Right lobe of liver (tissue), 6 donors: Measurements from ENCODE around the gene SLC39A7. TPM values are rescaled to one million over a fixed set of nuclear protein-coding genes. Genes with fewer than 3 reads are reported as not detected.
A peak's percentile ranks its signal among the peaks of the same experiment; 100 is the strongest.

ENCODE experiments used
- ATAC-seq, 4 donors: fragments of 200-7000 bp; cut with Tn5 transposase; one replicate each; pipeline ENCODE4 v1.9.1; 2020; ENCODE audit warnings: mild to moderate bottlenecking in 4 of 4, moderate library complexity in 4 of 4
- DNase-seq, 3 donors: peaks; one replicate each; pipeline ENCODE4 v3.0.0-alpha.2; 2020
- H3K27ac ChIP-seq, 3 donors: fragments of 200-600 bp; one replicate each; pipeline ENCODE4 v1.8.0; 2022
- H3K27me3 ChIP-seq, 2 donors: fragments of 200-600 bp; one replicate each; pipeline ENCODE4 v1.8.0; 2022
- H3K36me3 ChIP-seq, 4 donors: fragments of 200-600 bp; sonication (generic) in 1 of 4; one replicate each; pipeline versions ENCODE4 v1.5.1 to v1.8.0; 2017 to 2022; ENCODE audit warnings: control low read depth in 1 of 4
- H3K4me1 ChIP-seq, 4 donors: fragments of 200-600 bp; sonication (generic) in 1 of 4; one replicate each; pipeline versions ENCODE4 v1.5.1 to v1.8.0; 2017 to 2022; ENCODE audit warnings: control low read depth in 1 of 4
- H3K4me3 ChIP-seq, 3 donors: fragments of 200-600 bp; one replicate each; pipeline ENCODE4 v1.8.0; 2022
- H3K9me3 ChIP-seq, 4 donors: fragments of 200-600 bp; sonication (generic) in 1 of 4; one replicate each; pipeline versions ENCODE4 v1.5.1 to v1.8.0; 2017 to 2022; ENCODE audit warnings: control low read depth in 1 of 4
- POLR2A ChIP-seq: fragments of 450-650 bp; IDR thresholded peaks from one replicate; pipeline ENCODE4 v1.6.1; 2017; ENCODE audit warnings: antibody characterized with exemption, mild to moderate bottlenecking
- WGBS: methylation state at CpG from one replicate; pipeline ENCODE4 v1.1.6; 2018; ENCODE audit warnings: low coverage, low lambda C conversion rate; ENCODE audit not compliant: insufficient coverage; ENCODE audit errors: missing lambda C conversion rate; 5-methylcytosine and 5-hydroxymethylcytosine counted together
- intact Hi-C, 2 donors: fragments of 100-400 bp; cut with DNase I; formaldehyde crosslinking; loops; one replicate each; pipeline versions ENCODE4 v1.11.2 to v1.14.1; 2022
- total RNA-seq, 6 experiments: library from RNA; depleted of rRNA in 2 of 6; stranded (reverse); fragments of >200 nt in 2 of 6; fragmentation: NEBNext Ultra II Directional in 3 of 6; extraction: Animal tissue kit (Norgen Biotek cat#: 25700) in 3 of 6; gene quantifications; one replicate each; pipeline versions ENCODE4 v1.1.0 to v1.2.4, GENCODE V29; 2016 to 2023
- TF ChIP-seq, protein P1 (sequence below), 4 donors: fragments of 200-600 bp in 3 of 4; fragments of 450-650 bp in 1 of 4; IDR thresholded peaks; one replicate each; pipeline versions ENCODE4 v1.5.1 to v1.8.0; 2016 to 2022; ENCODE audit warnings: antibody characterized with exemption in 4 of 4, mild to moderate bottlenecking in 2 of 4
- donor health status: DM: no; HTN: yes; CAD: no.
- donor health status: DM: no; HTN: no; CAD: no.
- donor health status: DM: no; HTN: no; CAD: no.
- donor health status: DM: no; HTN: yes; CAD: no.
- donor health status: DM: no; HTN: yes; CAD: no.

Gene SLC39A7
- total RNA-seq, 6 experiments from 2014 or later: 33.5 to 61.4 (median 50.1) TPM

DNA sequence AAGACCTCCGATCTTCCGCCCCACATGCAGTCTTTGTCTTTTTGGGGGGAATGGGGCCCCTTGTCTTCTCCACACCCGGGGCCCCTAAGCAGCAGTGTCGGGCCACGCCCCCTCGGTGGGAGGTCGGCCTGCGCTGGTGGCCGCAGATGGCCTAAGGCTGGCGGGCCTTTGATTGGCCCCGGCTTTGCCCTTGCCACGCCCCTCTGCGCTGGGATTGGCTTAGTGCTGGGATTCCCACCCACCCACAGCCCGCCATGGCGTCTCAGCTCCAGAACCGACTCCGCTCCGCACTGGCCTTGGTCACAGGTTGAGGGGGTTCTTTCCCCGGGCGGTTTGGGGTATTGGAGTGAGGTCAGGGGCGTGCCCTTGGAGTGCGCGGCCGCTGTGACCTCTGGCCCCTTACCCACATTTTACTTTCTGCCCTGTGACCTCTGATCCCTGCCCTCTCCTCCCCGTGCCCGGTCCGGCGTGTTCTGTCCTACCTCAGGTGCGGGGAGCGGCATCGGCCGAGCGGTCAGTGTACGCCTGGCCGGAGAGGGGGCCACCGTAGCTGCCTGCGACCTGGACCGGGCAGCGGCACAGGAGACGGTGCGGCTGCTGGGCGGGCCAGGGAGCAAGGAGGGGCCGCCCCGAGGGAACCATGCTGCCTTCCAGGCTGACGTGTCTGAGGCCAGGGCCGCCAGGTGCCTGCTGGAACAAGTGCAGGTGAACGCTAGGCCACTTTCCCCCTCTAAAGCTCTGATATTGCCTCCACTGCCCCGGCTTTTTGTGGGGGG is 3.9 kb downstream of the SLC39A7 start, which contains the start of gene HSD17B8:
TSS of gene HSD17B8 (plus strand) at position 241 of the 776 bp plus-strand sequence. CDS start at position 255, 14 bp downstream.
- WGBS: 0% methylated on average over 19 of the region's 48 CpGs

DNA sequence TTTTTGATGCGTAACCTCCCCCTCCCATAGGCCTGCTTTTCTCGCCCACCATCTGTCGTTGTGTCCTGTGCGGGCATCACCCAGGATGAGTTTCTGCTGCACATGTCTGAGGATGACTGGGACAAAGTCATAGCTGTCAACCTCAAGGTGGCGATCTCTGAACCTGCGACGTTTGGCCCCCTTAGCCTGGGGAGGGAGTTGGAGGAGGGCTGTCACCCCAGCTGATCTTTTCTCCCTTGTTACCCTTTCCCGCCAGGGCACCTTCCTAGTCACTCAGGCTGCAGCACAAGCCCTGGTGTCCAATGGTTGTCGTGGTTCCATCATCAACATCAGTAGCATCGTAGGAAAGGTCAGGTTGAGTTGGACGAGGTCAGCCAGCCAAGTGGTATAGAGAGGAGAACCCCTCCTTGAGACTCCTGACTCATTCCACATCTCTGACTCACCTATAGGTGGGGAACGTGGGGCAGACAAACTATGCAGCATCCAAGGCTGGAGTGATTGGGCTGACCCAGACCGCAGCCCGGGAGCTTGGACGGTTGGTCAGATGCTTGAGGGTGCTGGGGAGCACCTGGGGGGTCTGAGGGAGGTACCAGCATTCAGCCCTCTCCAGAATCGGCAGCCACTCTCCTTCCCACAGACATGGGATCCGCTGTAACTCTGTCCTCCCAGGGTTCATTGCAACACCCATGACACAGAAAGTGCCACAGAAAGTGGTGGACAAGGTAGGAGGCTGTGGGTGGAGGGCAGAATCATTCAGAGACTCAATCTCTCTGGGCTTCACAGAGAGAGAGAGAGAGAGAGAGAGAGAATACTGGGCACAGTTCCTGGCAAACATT is 4.7 kb downstream of the SLC39A7 start:
- ATAC-seq (no peak), DNase-seq (peak in 1 of 3 donors; percentile 35)
- H3K27ac ChIP-seq: peak overlapping the region in 2 of 3 donors; percentile 65 to 67
- H3K27me3 ChIP-seq: no peaks in the 10 kb centered on the region
- WGBS: 35% methylated on average over 13 of the region's 17 CpGs
- H3K36me3 ChIP-seq: peaks cover 0 to 29% (median 14%) of the 10 kb centered on the region in 4 donors
- H3K9me3 ChIP-seq: no peaks in the 10 kb centered on the region
- TF ChIP-seq POLR2A: no peak
- TF ChIP-seq, protein P1, sequence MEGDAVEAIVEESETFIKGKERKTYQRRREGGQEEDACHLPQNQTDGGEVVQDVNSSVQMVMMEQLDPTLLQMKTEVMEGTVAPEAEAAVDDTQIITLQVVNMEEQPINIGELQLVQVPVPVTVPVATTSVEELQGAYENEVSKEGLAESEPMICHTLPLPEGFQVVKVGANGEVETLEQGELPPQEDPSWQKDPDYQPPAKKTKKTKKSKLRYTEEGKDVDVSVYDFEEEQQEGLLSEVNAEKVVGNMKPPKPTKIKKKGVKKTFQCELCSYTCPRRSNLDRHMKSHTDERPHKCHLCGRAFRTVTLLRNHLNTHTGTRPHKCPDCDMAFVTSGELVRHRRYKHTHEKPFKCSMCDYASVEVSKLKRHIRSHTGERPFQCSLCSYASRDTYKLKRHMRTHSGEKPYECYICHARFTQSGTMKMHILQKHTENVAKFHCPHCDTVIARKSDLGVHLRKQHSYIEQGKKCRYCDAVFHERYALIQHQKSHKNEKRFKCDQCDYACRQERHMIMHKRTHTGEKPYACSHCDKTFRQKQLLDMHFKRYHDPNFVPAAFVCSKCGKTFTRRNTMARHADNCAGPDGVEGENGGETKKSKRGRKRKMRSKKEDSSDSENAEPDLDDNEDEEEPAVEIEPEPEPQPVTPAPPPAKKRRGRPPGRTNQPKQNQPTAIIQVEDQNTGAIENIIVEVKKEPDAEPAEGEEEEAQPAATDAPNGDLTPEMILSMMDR (IDR thresholded peaks at IDR 0.05): no peak
- peak overlapping the region; percentile 52 to 79 (median 65) for H3K4me3 ChIP-seq
- intact Hi-C loops: no loop called here
- peaks cover 3 to 40% (median 13%) of the 10 kb centered on the region in 4 donors for H3K4me1 ChIP-seq

More for the DNA sequence above, 3.9 kb downstream of the SLC39A7 start, which contains the start of gene HSD17B8:
- peak within 1 kb of the TSS; percentile 52 to 79 (median 65) for H3K4me3 ChIP-seq
- H3K36me3 ChIP-seq: peaks cover 0 to 21% (median 10%) of the 10 kb centered on the region in 4 donors
- ATAC-seq (peak; percentile 69 to 80 (median 72)), DNase-seq (peak; percentile 97)
- H3K27ac ChIP-seq: peak within 1 kb of the TSS in 2 of 3 donors; percentile 65 to 67
- no peaks in the 10 kb centered on the region for H3K9me3 ChIP-seq
- peaks cover 3 to 42% (median 13%) of the 10 kb centered on the region in 4 donors for H3K4me1 ChIP-seq
- H3K27me3 ChIP-seq: no peaks in the 10 kb centered on the region
- intact Hi-C loops: no loop called here
- TF ChIP-seq, protein P1 (IDR thresholded peaks at IDR 0.05): no peak
- peak; percentile 67 for TF ChIP-seq POLR2A

DNA sequence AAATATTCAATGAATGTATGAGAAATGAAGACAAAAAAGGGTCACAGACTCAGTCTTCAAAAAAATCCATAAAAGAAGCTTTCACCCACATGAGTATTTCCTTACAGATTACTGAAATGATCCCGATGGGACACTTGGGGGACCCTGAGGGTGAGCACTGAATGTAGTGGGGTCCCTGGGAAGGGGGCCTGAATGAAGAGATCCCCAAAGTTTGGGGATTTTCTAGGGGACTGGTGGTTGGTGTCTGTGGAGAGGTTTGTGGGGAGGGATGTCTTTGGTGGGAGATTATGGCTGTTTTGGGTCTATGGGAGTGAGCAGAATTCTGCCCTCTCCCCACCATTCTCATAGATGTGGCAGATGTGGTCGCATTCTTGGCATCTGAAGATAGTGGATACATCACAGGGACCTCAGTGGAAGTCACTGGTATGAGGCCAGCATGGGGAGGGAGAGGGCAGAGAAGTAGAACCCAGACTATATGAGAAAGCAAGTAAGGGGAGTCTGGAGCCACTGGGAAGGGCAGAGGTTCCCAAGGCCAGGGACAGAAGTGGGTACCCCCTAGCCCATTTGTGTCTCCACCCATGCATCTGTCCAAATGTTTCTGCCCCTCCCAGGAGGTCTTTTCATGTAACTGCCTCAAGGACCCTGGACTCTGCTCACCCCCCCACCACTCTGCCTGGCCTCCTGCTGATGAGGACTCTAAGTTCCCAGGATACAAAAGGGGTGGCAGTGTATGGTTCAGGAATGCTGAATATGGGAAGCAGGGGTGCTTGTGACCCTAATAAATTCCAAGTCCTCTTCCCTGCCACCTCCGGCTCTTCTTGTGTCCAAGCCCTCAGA is 5.6 kb downstream of the SLC39A7 start:
- Histone ChIP-seq H3K4me3 (no peak overlapping the region), H3K9me3 (no peaks in the 10 kb centered on the region), H3K27ac (no peak overlapping the region), H3K36me3 (peaks cover 0 to 31% (median 15%) of the 10 kb centered on the region in 4 donors), H3K4me1 (peaks cover 3 to 40% (median 13%) of the 10 kb centered on the region in 4 donors), H3K27me3 (no peaks in the 10 kb centered on the region)
- ATAC-seq (no peak), DNase-seq (peak in 1 of 3 donors; percentile 10)
- TF ChIP-seq POLR2A: no peak
- TF ChIP-seq, protein P1 (IDR thresholded peaks at IDR 0.05): no peak
- 100% methylated on average over 2 of the region's 3 CpGs for WGBS
- intact Hi-C loops: no loop called here
